ENCODE results near the gene RBBP4.
"Not testable (repeated sequence)": the region's sequence is repeated elsewhere in the genome, so short reads cannot be mapped to it uniquely, and the experiment has no call there.

RBBP4 gene

GRCh38 chr1:32642292-32642827 lies 8.6 kb upstream of the RBBP4 start:
- DNase-seq: not testable (repeated sequence)

- DNase-seq: no peak
Measured at GRCh38 chr1:32644426-32644825, 6.6 kb upstream of the RBBP4 start.

- DNase-seq: no peak
Measured at GRCh38 chr1:32647308-32648134, 3.5 kb upstream of the RBBP4 start.

DNA sequence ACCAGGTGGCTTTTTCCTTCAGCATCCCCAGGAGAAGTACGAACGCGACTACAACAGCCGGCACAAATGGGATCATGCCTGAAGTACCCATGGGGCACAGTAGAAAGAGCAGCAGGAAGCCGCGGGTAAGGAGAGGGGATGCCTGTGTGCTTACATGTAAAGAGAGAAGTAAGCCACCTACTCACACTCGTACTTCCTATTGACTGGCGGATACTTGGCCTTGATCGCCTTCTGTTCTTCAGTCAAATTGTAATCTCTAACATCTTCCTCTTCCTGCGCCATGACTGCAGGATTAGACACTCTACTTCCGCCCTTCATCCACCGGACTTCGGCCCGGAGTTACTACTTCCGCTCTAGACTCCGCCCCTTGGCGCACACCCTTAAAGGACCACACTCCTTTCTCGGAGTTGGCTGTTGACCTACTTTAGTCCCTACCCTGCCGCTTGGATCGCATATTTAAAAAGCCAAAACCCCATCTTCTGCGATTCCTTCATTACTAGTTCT lies 708 bp upstream of the RBBP4 start, which contains the start of gene ZBTB8OS:
TSS of gene ZBTB8OS (minus strand) at position 303 of the 504 bp plus-strand sequence. CDS start at position 282, 21 bp downstream.
- DNase-seq: peak; percentile 76 to 95 (median 87)

- peak in 1 of 6 experiments; percentile 38 for DNase-seq
Measured at GRCh38 chr1:32651461-32652073, 559 bp downstream of the RBBP4 start.

GRCh38 chr1:32652244-32652962 lies 1.4 kb downstream of the RBBP4 start:
- no peak for DNase-seq

GRCh38 chr1:32659581-32659980 lies 8.6 kb downstream of the RBBP4 start:
- DNase-seq: no peak

GRCh38 chr1:32665915-32666314 lies 14.9 kb downstream of the RBBP4 start:
- no peak for DNase-seq

DNA sequence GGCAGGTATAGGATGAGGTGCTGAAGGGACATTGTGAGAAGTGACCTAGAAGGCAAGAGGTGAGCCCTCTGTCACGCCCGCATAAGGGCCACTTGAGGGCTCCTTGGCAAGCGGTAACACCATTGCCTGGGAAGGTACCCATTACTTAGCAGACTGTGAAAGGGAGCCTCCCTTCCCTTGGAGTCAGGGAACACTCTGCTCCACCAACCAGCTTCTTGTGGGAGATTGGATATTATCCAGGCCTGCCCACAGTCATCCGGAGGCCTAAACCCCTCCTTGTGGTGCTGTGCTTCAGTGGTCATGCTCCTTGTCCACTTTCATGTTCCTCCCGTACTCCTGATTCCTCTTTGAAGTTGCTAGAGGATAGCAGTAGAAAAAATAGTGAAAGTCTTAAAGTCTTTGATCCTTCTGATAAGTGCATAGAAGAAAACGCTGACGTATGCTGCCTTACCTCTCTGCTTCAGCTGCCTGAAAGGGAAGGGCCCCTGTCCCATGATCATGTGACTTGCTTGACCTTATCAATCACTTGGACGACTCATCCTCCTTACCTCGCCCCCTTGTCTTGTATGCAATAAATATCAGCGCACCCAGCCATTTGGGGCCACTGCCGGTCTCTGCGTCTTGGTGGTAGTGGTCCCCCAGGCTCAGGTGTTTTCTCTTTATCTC lies 16.0 kb downstream of the RBBP4 start:
- DNase-seq: no peak

GRCh38 chr1:32668716-32669115 lies 17.7 kb downstream of the RBBP4 start:
- DNase-seq: not testable (repeated sequence)

- no peak for DNase-seq
Measured at GRCh38 chr1:32676945-32677344, 25.9 kb downstream of the RBBP4 start.

DNA sequence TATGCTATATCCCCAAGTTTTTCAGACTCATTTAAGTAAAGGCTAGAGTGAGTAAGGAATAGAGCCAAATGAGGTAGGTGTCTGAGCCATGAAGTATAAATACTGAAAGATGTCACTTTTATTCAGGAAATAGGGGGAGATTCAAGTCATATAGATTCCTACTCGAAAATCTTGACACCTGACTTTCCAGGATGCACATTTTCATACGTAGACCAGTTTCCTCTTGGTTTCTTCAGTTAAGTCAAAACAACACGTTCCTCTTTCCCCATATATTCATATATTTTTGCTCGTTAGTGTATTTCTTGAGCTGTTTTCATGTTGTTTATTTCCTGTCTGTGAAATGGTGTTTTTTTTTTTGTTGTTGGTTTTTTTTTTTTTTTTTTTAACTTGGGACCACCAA lies 29.0 kb downstream of the RBBP4 start:
- not testable (repeated sequence) for DNase-seq

DNA sequence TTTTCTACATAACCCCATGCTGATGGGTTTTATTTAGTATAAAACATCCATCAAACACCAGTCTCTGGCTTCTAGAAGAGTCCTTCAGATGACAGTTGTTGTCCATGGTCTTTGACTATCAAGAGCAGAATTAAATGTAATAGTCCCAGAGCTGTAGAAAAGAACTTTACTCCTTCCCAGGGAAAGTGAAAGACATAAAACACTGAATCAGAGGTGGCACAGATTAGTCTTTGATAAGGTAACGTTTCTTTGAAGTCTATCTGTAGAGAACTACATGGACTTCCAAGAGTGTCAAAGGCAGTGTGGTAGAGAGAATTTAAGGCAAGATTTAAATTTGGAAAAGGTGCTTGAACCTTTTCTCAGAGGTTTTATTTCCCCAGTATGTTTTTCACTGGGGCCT lies 29.6 kb downstream of the RBBP4 start:
- DNase-seq: no peak

- no peak for DNase-seq
Measured at GRCh38 chr1:32681509-32681908, 30.5 kb downstream of the RBBP4 start.

DNA sequence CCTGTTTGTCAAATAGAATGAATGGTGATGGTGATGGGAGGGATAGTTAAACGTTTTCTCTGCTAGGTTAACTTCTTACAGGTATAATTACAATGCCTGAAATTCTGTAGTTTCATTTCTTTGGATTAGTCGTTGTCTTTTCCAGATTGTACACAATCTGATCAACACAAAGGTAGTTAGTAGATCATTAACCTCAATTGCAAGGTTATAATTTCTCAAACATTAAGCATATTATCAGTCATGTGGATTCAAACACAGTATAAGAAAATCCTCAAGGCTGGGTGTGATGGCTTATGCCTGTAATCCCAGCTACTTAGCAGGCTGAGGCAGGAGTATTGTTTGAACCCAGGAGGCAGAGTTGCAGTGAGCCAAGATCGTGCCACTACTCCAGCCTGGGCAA lies 31.0 kb downstream of the RBBP4 start:
- DNase-seq: no peak

- DNase-seq: no peak
Measured at GRCh38 chr1:32683397-32683796, 32.4 kb downstream of the RBBP4 start.

DNA sequence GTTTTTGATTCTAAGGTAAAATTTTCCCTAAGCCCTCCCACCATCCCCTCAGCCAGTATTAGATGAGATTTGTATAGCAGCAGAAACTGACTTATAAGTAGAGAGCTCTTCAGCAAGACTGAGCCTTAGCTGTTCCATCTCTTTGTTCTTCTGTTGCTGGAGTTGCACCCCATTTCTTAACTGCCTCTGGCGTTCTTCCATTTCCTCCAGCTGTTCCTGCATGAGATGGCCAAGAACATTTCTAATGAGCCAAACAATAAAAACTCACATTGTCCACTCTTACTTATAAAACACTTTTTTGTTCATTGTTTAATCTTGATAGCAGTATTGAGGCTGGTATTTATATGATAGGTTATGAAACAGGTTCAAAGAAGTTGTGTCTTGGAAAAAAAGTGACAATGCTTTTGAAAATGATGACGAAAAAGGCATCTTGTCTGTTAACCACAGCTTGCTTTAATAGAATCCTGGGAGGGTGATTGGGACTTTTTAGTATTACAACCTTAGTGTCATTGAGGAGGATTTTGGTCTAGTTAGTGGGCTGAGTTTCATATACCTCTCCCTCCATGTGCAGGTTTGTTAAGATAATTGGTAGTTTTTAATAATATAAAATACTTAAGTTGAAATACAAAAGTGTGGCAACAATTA lies 33.3 kb downstream of the RBBP4 start:
- DNase-seq: no peak

DNA sequence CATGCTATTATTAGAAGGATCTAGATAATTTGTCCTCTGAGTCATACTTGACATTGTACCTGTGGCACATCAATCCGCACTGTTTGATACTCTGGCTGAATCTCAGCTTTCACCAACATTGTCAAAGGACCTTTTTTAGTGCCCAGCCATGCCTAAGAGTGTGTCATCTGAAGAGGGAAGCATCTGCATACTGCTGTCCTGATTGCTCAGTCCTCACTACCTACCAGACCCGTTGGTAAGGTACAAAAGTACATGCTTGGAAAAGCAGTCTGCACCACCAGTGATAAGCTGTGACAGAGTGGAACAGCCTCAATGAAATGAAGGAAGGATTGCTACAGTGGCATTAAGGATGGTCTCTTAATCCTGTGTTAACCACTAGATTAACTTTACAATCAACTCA lies 34.5 kb downstream of the RBBP4 start:
- DNase-seq: no peak

DNA sequence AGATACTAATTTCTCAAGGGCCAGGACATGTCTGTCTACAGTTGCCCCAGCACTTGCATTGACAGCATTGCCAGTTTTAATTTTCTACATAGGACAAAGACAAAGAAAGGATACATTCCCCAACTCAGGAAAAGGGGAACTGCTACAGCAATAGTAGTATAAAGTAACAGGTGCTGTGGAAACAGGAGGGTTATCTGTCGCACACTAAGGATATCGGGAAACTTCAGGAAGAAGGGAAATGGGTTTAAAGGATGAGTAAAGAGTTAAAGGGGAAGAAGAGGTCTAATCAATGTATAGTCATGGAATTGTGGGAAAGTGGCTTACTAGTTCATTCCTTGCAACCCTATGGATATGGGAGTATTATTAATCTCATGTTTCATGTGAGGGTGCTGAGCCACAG lies 35.4 kb downstream of the RBBP4 start:
- no peak for DNase-seq

- no peak for DNase-seq
Measured at GRCh38 chr1:32693455-32694174, 42.6 kb downstream of the RBBP4 start.
